Stromal cell of bone marrow (primary cell): Measurements from ENCODE around the gene LARP6.

Experiments
- DNase-seq: peaks from one replicate; pipeline ENCODE4 v3.0.0-alpha.2; 2012; ENCODE audit warnings: low read depth

Gene LARP6

DNA sequence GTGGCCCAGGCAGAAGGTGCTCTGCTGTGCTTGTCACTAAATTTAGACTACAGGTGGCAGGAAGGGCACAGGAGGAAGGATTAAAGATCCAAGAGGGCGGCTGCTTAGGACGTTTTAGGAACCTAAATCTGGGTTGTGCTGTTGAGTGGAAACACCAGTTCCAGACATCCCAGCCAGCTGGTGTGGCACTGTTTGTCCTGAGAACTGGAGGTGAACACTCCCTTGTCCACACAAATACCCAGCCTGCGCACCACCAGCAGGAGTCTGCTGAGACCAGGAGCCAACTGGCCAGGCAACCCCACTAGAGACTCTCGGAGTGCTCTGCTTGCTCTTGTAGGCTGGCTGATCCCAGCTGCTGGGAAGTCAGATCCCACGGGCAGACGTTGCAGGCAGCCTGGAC, 60.3 kb downstream of the LARP6 start:
- no peak for DNase-seq

DNA sequence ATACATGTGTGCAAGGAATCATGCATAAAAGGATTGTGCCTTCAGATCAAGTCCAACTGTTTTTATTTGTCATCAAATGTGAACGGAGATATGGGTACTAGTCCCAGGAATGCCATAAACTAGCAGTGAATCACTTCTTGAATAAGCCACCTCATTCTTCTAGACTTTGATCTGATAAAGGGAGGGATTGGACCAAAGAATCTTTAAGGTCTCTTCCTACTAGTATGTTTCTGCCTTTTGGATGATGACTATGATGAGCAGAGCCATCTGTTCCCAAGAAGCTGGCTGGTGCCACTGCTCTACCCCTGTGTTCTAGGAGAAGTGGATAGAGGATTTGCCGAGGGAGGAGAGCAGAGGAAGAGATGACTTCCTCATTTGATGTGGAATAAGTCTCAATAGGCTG, 61.8 kb downstream of the LARP6 start:
- no peak for DNase-seq

DNA sequence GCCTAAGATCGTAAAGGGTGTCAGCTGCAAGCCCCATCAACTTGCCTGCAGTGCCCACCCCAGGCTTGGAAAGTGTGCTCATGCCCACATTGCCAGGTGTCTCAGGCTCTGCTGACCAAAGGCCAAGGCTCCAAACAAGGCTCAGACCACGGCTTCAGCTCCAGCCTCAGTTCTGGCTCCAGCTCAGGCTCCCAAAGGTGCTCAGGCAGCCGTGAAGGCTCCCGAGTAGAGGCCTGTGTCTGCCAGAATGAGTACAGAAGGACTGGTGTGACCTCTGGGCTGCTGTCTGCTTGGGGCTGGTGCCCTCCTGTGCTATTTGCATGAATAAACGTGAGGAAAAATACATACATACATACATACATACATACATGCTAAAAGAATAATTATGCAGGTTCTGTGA, 62.7 kb downstream of the LARP6 start:
- DNase-seq, result no peak

DNA sequence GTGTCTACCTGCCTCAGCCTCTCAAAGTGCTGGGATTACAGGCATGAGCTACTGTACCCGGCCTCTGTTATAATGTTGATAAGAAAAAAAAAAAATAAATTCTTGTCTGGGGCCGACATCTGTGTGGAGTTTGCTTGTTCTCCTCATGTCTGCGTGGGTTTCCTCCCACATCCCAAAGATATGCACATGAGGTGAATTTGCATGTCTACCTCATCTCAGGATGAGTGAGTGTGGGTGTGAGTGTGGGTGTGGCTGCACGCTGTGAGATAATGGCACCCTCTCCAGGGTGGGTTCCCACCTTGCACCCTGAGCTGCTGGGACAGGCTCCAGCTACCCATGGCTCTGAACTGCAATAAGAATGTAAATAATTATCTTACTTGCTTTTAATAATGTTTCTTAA, 64.7 kb downstream of the LARP6 start:
- DNase-seq, result no peak

DNA sequence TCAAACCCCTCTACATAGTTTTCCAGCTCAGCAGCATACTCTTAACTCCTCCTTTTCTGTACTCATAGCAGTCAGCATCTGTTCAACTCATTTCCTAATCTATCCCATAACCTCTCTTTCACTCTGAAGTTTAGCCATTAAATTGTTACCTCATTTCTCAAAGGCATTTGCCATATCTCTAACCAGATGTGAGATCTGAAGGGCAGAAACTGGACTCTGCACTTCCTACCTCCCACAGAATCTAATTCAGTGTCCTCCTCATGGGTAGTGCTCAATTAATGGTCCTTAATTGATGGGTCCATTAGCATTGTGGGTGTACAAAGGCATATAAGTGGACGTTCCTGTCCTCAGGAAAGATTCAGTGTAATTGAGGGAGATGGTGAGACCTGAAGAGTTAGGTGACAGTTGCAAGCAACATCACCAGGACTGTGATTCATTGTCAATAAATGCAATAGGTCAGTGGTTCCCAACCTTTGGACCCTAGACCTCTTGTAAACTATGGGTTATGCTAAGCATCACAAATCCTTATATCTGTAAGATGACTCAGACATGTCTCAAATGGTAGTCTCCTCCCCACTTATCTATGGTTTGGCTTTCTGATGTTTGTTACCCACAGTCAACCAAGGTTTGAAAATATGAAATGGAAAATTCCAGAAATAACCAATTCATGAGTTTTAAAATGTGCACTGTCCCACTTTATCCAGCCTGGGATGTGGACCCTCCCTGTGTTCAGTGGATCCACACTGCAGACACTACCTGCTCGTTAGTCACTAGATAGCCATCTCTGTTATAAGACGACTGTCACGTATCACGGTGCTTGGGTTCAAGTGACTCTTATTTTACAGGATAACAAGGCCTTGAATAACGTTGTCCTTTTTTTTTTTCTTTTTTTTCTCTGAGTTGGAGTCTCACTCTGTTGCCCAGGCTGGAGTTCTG, 65.6 kb downstream of the LARP6 start:
- no peak for DNase-seq

DNA sequence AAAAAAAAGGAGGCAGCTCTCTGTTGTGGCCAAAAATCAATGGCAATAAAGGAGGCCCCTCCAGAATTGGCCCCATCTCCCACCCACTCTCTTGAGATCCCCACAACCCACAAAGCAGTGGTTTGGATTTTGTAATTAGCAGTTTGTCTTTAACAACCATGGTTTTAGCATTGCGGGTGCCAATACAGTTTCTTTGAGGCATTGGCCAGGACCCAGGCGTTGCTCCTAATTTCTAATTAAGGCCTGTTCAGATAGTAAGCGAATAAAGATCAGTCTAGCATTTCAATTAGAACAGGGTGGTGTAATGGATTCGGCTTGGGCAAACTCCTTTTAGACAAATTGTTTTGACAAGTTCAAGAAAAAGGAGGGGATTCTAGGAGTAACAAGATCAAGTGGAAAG, 67.0 kb downstream of the LARP6 start:
- no peak for DNase-seq

DNA sequence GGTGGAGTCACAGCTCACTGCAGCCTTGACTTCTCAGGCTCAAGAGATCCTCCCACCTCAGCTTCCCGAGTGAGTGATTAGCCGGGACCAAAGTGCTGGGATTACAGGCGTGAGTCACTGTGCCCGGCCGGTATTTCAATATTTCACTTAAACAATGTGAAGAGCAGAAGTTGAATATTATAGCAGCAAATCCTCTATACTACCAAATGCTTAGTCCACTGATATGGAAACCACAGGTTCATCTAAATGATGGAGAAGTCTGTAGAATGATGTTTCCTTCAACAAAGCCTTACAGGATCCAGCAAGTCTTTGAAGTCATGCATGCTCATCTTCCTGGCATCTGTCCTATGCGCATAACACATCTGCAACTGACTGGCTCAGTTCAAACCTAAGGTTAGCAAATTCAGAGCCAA, 70.3 kb downstream of the LARP6 start:
- DNase-seq, result no peak

DNA sequence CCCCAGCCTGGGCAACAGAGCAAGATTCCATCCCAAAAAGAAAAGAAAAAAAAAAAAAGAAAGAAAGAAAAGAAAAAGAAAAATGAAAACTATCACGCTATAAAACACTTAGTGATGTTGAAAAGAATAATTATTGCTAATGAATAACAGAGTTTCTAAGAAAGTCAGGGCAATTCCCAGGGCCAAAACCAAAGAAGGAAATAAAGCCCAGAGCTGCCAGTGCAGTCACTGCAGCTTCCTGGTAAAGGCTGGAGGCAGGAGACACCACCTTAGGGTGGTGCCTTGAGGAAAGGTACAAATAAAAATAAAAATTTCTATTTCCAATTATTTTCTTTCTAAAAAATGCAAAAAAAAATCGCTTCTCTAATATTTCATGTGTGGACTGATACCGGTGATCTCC, 70.9 kb downstream of the LARP6 start:
- DNase-seq, result no peak

DNA sequence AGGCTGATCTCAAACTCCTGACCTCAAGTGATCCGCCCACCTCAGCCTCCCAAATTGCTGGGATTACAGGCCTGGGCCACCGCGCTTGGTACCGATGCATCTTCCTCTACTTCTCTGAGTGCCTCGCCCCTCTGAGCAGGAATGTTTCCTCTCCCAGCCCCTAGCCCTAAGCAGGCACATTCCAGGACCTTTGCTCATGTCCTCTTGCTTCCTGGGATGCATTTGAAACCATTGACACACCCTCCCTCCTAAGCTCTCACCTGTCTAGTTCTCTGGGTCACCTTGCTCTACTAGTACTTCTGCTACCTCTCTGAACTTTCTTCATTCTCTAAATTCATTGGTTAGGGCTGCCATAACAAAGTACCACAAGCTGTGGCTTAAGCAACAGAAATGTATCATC, 72.7 kb downstream of the LARP6 start:
- DNase-seq, result no peak
